ENCODE measurements around the gene KDM8.

GRCh38 chr16:27191352-27191924, 11.9 kb upstream of the KDM8 start:
- TF ChIP-seq POLR2A (IDR thresholded peaks at IDR 0.05; ENCODE audit: low read depth) = no peak
- no peak for TF ChIP-seq CTCF (IDR thresholded peaks at IDR 0.05)
- TF ChIP-seq EP300 (IDR thresholded peaks at IDR 0.05) = no peak
- TF ChIP-seq POLR2AphosphoS5 (IDR thresholded peaks at IDR 0.05) = no peak
